Choroid plexus epithelial cell (primary cell): Measurements from ENCODE around the gene PRMT7.

Experiments used
- DNase-seq: peaks from one replicate; pipeline ENCODE4 v3.0.0-alpha.2; 2010; ENCODE audit warnings: low read depth
- H3K4me3 ChIP-seq: 2 replicates; pipeline ENCODE4 v1.5.1; 2011; ENCODE audit warnings: low read depth, mild to moderate bottlenecking, control low read depth, low read length, moderate library complexity
- TF ChIP-seq, protein P1 (sequence below): conservative IDR thresholded peaks from 2 replicates; pipeline ENCODE4 v1.5.1; 2011; ENCODE audit warnings: low read depth, mild to moderate bottlenecking, control low read depth, inconsistent platforms, low read length, moderate library complexity

The PRMT7 gene

GRCh38 chr16:68374961-68375660 lies 64.3 kb downstream of the PRMT7 start:
- DNase-seq: no peak
- TF ChIP-seq, protein P1, sequence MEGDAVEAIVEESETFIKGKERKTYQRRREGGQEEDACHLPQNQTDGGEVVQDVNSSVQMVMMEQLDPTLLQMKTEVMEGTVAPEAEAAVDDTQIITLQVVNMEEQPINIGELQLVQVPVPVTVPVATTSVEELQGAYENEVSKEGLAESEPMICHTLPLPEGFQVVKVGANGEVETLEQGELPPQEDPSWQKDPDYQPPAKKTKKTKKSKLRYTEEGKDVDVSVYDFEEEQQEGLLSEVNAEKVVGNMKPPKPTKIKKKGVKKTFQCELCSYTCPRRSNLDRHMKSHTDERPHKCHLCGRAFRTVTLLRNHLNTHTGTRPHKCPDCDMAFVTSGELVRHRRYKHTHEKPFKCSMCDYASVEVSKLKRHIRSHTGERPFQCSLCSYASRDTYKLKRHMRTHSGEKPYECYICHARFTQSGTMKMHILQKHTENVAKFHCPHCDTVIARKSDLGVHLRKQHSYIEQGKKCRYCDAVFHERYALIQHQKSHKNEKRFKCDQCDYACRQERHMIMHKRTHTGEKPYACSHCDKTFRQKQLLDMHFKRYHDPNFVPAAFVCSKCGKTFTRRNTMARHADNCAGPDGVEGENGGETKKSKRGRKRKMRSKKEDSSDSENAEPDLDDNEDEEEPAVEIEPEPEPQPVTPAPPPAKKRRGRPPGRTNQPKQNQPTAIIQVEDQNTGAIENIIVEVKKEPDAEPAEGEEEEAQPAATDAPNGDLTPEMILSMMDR: no peak
- H3K4me3 ChIP-seq: no peak overlapping the region

- TF ChIP-seq, protein P1: no peak
- DNase-seq: no peak
- H3K4me3 ChIP-seq: no peak overlapping the region
Observed at GRCh38 chr16:68375801-68376536, 65.2 kb downstream of the PRMT7 start.

DNA sequence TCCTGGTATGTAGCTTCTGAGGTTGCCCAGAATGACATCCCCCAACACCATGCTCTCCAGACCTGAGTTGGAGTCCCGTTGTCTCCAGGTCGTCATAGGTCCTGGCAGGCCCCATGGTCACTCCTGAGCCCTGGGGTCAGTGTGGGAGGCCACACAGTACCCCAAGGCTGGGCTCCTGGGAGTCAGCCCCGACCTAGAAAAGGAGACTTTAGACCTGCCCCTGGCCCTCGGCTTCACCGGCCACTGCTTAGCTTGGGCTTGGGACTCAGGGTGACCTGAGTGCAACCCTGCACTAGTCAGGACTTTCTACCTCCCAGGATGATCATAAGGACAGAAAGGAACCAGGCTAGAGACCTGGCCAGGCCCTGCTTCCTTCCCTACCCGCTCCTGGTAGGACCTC lies 65.8 kb downstream of the PRMT7 start:
- TF ChIP-seq, protein P1: no peak
- DNase-seq: no peak
- no peak overlapping the region for H3K4me3 ChIP-seq

GRCh38 chr16:68377221-68377620 lies 66.4 kb downstream of the PRMT7 start:
- TF ChIP-seq, protein P1: no peak
- DNase-seq: no peak

GRCh38 chr16:68377667-68378393 lies 67.0 kb downstream of the PRMT7 start:
- DNase-seq: peak; percentile 37
- TF ChIP-seq, protein P1: no peak
- no peak overlapping the region for H3K4me3 ChIP-seq

More at GRCh38 chr16:68377221-68377620, 66.4 kb downstream of the PRMT7 start:
- H3K4me3 ChIP-seq: no peak overlapping the region

DNA sequence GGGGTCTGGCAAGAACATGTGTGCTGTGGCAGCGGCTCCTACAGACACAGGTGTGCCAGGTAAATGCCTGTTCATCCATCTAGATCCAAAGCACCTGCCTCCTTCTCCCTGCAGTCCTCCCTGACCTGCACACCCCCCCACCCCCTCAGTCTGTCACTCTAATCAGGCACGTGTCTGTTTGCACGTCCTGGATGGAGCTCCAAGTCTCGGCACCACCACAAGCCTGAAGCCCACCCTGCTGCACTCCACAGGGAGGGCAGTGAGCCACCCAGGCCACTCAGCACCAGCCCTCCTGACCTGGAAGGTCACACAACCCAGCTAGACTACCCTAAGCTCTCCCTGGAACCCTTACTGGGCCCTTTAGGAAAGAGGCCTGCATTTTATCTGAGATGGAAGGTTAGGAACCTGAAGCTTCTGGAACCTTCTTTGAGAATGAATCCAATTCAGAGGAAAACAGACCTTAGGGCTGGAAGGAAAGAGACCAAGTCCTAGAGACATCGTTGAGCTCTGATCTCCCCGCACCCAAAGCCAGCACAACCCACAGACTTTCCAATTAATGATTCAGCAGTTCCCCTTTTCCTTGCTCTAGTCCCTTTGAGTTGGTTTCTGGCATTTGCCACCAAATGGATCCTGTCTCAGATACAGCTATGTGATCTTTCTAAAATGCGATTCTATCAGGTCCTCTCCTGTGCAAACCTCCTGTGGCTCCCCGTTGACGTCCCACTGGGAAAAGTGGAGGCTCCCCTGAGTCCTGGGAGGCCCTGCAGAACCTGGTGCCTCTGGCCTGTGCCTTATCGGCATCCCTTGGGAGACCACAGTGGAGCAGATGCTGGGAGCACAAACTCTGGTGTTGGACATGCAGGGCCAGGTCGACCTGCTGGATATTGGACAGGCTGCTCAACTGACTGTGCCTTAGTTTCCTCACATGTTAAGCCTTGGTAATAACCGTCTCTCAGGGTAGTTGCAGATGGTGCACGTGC lies 67.9 kb downstream of the PRMT7 start:
- TF ChIP-seq, protein P1: no peak
- H3K4me3 ChIP-seq: no peak overlapping the region
- no peak for DNase-seq
